ENCODE measurements around the gene SYVN1. TPM values are rescaled to one million over a fixed set of nuclear protein-coding genes. Genes with fewer than 3 reads are reported as not detected.

The SYVN1 gene
- total RNA-seq, 1 donor from 2014 or later = 57.1 TPM

DNA sequence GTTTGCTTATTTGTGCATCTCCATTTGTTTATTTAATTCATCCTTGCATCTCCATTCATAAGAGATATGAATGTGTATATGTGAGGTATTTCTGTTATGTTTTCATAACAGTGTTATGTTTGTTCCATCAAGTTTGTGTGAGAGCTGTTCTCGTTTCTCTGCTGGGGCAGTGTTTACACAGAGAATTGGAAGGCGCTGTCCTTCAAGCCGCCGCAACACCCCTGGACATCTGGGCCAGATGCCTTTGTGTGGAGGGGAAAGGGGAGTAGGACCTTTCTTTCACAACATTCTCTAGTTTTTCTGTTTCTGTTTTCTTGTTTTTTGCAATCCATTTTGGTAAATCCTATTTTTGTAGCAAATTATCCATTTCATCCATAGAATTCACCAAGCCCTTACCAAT lies 29.7 kb downstream of the SYVN1 start:
- DNase-seq (ENCODE audit: extremely low spot score, unreplicated experiment) = no peak
- no peak overlapping the region for H3K4me3 Mint-ChIP-seq (ENCODE audit: unreplicated experiment)
- peaks cover 11% of the 10 kb centered on the region for H3K4me1 Mint-ChIP-seq (ENCODE audit: unreplicated experiment)
- H3K27ac Mint-ChIP-seq (ENCODE audit: unreplicated experiment) = no peak overlapping the region
- H3K27me3 Mint-ChIP-seq (ENCODE audit: unreplicated experiment) = no peaks in the 10 kb centered on the region
- peaks cover 4% of the 10 kb centered on the region for H3K36me3 Mint-ChIP-seq (ENCODE audit: unreplicated experiment)
- TF ChIP-seq CTCF (IDR thresholded peaks at IDR 0.05) = no peak
- no peaks in the 10 kb centered on the region for H3K9me3 Mint-ChIP-seq (ENCODE audit: unreplicated experiment)

GRCh38 chr11:65103476-65103875 lies 30.8 kb downstream of the SYVN1 start:
- H3K4me3 Mint-ChIP-seq (ENCODE audit: unreplicated experiment) = no peak overlapping the region
- peaks cover 11% of the 10 kb centered on the region for H3K4me1 Mint-ChIP-seq (ENCODE audit: unreplicated experiment)
- H3K9me3 Mint-ChIP-seq (ENCODE audit: unreplicated experiment) = no peaks in the 10 kb centered on the region
- DNase-seq (ENCODE audit: extremely low spot score, unreplicated experiment) = no peak
- H3K27ac Mint-ChIP-seq (ENCODE audit: unreplicated experiment) = no peak overlapping the region
- no peak for TF ChIP-seq CTCF (IDR thresholded peaks at IDR 0.05)
- peaks cover 4% of the 10 kb centered on the region for H3K36me3 Mint-ChIP-seq (ENCODE audit: unreplicated experiment)
- no peaks in the 10 kb centered on the region for H3K27me3 Mint-ChIP-seq (ENCODE audit: unreplicated experiment)

GRCh38 chr11:65102142-65103095 lies 31.9 kb downstream of the SYVN1 start:
- H3K36me3 Mint-ChIP-seq (ENCODE audit: unreplicated experiment) = peaks cover 5% of the 10 kb centered on the region
- peak overlapping the region; percentile 18 for H3K27ac Mint-ChIP-seq (ENCODE audit: unreplicated experiment)
- H3K4me1 Mint-ChIP-seq (ENCODE audit: unreplicated experiment) = peaks cover 13% of the 10 kb centered on the region
- H3K9me3 Mint-ChIP-seq (ENCODE audit: unreplicated experiment) = no peaks in the 10 kb centered on the region
- no peaks in the 10 kb centered on the region for H3K27me3 Mint-ChIP-seq (ENCODE audit: unreplicated experiment)
- no peak for DNase-seq (ENCODE audit: extremely low spot score, unreplicated experiment)
- no peak for TF ChIP-seq CTCF (IDR thresholded peaks at IDR 0.05)
- no peak overlapping the region for H3K4me3 Mint-ChIP-seq (ENCODE audit: unreplicated experiment)

DNA sequence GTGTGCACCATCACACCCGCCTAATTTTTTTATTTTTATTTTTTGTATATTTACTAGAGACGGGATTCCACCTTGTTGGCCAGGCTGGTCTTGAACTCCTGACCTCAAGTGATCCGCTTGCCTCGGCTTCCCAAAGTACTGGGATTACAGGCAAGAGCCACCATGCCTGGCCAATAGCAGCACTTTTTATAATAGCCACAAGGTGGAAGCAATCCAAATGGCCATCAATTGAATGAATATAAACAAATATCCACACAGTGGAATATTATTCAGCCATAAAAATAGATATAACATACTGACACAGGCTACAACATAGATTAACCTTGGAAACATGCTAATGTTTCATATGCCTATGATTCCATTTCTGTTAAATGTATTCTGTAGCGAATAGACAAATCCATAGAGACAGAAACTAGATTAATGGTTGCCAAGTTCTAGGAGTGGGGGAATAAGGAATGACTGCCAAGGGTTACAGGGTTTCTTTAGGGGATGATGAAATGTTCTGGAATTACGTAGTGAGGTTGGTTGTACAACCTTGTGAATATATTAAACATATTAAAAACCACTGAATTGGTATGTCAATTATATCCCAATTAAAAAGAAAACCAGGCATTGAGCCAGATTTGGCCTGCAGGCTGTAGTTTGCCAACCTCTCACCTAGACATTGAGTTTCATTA lies 33.5 kb downstream of the SYVN1 start:
- no peak for TF ChIP-seq CTCF (IDR thresholded peaks at IDR 0.05)
- Mint-ChIP-seq H3K27me3 (ENCODE audit: unreplicated experiment) (no peaks in the 10 kb centered on the region), H3K27ac (ENCODE audit: unreplicated experiment) (no peak overlapping the region), H3K9me3 (ENCODE audit: unreplicated experiment) (no peaks in the 10 kb centered on the region), H3K36me3 (ENCODE audit: unreplicated experiment) (peaks cover 5% of the 10 kb centered on the region), H3K4me3 (ENCODE audit: unreplicated experiment) (no peak overlapping the region), H3K4me1 (ENCODE audit: unreplicated experiment) (peaks cover 21% of the 10 kb centered on the region)
- DNase-seq (ENCODE audit: extremely low spot score, unreplicated experiment) = no peak

- Mint-ChIP-seq H3K36me3 (ENCODE audit: unreplicated experiment) (peaks cover 1% of the 10 kb centered on the region), H3K9me3 (ENCODE audit: unreplicated experiment) (no peaks in the 10 kb centered on the region), H3K27ac (ENCODE audit: unreplicated experiment) (no peak overlapping the region), H3K4me3 (ENCODE audit: unreplicated experiment) (peak overlapping the region; percentile 87), H3K27me3 (ENCODE audit: unreplicated experiment) (no peaks in the 10 kb centered on the region), H3K4me1 (ENCODE audit: unreplicated experiment) (peaks cover 19% of the 10 kb centered on the region)
- no peak for TF ChIP-seq CTCF (IDR thresholded peaks at IDR 0.05)
- no peak for DNase-seq (ENCODE audit: extremely low spot score, unreplicated experiment)
These were observed 37.4 kb downstream of the SYVN1 start for GRCh38 chr11:65096926-65097325.
